Testis (tissue), 3 donors: ENCODE data around the gene EHMT1. TPM values are rescaled to one million over a fixed set of nuclear protein-coding genes. Genes with fewer than 3 reads are reported as not detected.

Experiments
- DNase-seq: peaks from one replicate; pipeline ENCODE4 v3.0.0-alpha.2; 2019
- H3K27ac ChIP-seq, 2 donors: fragments of 200-600 bp; sonication (generic); one replicate each; pipeline ENCODE4 v1.5.1; 2019
- H3K27me3 ChIP-seq: fragments of 200-600 bp; sonication (generic); one replicate; pipeline ENCODE4 v1.5.1; 2019
- H3K36me3 ChIP-seq: fragments of 200-600 bp; sonication (generic); one replicate; pipeline ENCODE4 v1.5.1; 2017; ENCODE audit warnings: low read depth; ENCODE audit errors: missing control alignments
- H3K4me1 ChIP-seq: fragments of 200-600 bp; sonication (generic); one replicate; pipeline ENCODE4 v1.5.1; 2019
- H3K4me3 ChIP-seq, 2 donors: fragments of 200-600 bp; sonication (generic); one replicate each; pipeline ENCODE4 v1.5.1; 2017 to 2019
- H3K9me3 ChIP-seq: fragments of 200-600 bp; sonication (generic); one replicate; pipeline ENCODE4 v1.5.1; 2017
- POLR2A ChIP-seq: fragments of 450-650 bp; IDR thresholded peaks from one replicate; pipeline ENCODE4 v1.6.1; 2017; ENCODE audit warnings: antibody characterized with exemption, mild to moderate bottlenecking, moderate library complexity
- WGBS, 2 donors: methylation state at CpG; one replicate each; pipeline ENCODE4 v1.1.5; 2018; 5-methylcytosine and 5-hydroxymethylcytosine counted together
- intact Hi-C: fragments of 100-400 bp; cut with DNase I; formaldehyde crosslinking; loops from one replicate; pipeline ENCODE4 v1.15.1; 2023; ENCODE audit warnings: low total_unique reads
- polyA plus RNA-seq: library from polyadenylated mRNA; stranded (reverse); fragments of 350-450 nt; fragmentation: Illumina TruSeq; extraction: RNeasy Lipid Tissue Mini Kit (QIAGEN cat#74804); gene quantifications from one replicate; pipeline ENCODE4 v1.2.3, GENCODE V29; 2014; ENCODE audit warnings: low read depth, low replicate concordance; ENCODE audit not compliant: insufficient read depth
- total RNA-seq, 2 donors: library from RNA; depleted of rRNA; stranded (reverse); fragments of >200 nt; gene quantifications; one replicate each; pipeline ENCODE4 v1.2.3, GENCODE V29; 2016
- TF ChIP-seq, protein P1 (sequence below), 3 experiments: fragments of 450-650 bp in 2 of 3; fragments of 200-600 bp in 1 of 3; sonication (generic) in 1 of 3; IDR thresholded peaks; one replicate each; pipeline ENCODE4 v1.5.1; 2016 to 2019; ENCODE audit warnings: antibody characterized with exemption in 3 of 3, mild to moderate bottlenecking in 2 of 3, moderate library complexity in 1 of 3

The EHMT1 gene
- total and polyA plus RNA-seq, 3 donors from 2014 or later = 116 to 207 (median 193) TPM

DNA sequence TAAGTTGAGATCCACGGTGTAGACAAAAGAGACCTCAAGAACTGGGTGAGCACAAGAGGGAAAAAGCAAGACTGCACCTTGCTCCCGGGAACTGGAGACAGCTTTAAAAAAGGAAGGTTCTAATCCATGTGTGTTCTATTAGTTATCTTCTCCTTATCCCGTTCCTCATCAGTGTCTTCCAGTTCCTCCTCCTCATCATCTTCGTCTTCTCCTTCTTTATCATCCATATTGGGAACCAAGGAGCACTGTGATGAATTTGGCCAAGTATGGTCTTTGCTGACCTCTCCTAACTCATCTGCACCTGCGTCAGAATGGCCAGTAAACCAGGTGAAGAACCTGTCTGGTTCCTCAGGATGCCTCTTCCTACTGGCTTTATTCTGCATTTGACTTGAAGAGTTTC, 22.1 kb downstream of the EHMT1 start:
- WGBS, 2 donors = 70 to 87% methylated on average over 5 of the region's 5 CpGs
- no peak for DNase-seq
- Histone ChIP-seq H3K4me3 (no peak overlapping the region), H3K27me3 (no peaks in the 10 kb centered on the region), H3K4me1 (peaks cover 24% of the 10 kb centered on the region), H3K27ac (peak overlapping the region; percentile 16 to 76), H3K36me3 (no peaks in the 10 kb centered on the region), H3K9me3 (no peaks in the 10 kb centered on the region)
- intact Hi-C loops = no loop called here
- no peak for TF ChIP-seq POLR2A
- TF ChIP-seq, protein P1, sequence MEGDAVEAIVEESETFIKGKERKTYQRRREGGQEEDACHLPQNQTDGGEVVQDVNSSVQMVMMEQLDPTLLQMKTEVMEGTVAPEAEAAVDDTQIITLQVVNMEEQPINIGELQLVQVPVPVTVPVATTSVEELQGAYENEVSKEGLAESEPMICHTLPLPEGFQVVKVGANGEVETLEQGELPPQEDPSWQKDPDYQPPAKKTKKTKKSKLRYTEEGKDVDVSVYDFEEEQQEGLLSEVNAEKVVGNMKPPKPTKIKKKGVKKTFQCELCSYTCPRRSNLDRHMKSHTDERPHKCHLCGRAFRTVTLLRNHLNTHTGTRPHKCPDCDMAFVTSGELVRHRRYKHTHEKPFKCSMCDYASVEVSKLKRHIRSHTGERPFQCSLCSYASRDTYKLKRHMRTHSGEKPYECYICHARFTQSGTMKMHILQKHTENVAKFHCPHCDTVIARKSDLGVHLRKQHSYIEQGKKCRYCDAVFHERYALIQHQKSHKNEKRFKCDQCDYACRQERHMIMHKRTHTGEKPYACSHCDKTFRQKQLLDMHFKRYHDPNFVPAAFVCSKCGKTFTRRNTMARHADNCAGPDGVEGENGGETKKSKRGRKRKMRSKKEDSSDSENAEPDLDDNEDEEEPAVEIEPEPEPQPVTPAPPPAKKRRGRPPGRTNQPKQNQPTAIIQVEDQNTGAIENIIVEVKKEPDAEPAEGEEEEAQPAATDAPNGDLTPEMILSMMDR (IDR thresholded peaks at IDR 0.05) = no peak

DNA sequence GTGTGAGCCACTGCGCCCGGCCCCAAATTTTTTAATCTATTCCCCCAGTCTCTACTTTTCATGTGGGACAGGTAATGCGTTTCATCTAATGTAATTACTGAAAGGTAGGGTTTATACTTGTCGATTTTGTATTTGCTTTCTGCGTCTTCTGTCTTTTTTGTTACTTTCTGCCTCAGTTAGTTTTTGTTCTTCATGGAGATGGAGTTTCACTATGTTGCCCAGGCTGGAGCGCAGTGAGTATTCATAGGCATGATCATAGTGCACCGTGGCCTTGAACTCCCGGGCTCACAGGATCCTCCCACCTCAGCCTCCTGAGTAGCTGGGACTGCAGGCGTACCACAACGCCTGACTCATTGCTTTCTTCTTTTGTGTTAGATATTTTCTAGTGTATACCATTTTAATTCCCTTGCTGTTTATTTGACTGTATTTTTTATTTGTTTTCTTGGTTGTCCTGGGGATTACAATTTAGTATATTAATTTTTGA, 23.4 kb downstream of the EHMT1 start:
- intact Hi-C loops = no loop called here
- no peak for TF ChIP-seq POLR2A
- TF ChIP-seq, protein P1 (IDR thresholded peaks at IDR 0.05) = no peak
- Histone ChIP-seq H3K9me3 (no peaks in the 10 kb centered on the region), H3K36me3 (no peaks in the 10 kb centered on the region), H3K4me3 (no peak overlapping the region), H3K27me3 (no peaks in the 10 kb centered on the region), H3K4me1 (peaks cover 24% of the 10 kb centered on the region), H3K27ac (peak overlapping the region in 1 of 2 donors; percentile 41)
- DNase-seq = peak; percentile 89
- WGBS, 2 donors = 57 to 74% methylated on average over 10 of the region's 10 CpGs

DNA sequence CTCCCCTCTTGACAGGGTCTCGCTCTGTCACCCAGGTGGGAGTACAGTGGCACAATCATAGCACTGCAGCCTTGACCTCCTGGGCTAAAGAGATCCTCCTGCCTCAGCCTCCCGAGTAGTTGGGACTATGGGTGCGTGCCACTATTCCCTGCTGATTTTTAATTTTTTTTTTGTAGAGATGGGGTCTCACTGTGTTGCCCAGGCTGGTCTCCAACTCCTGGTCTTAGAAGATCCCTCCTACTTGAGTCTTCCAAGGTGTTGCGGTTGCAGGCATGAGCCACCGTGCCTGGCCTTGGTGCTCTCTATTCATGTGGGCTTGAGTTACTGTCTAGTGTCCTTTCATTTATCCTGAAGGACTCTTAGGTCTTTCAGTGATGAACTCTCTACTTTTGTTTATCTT, 24.1 kb downstream of the EHMT1 start:
- TF ChIP-seq, protein P1 (IDR thresholded peaks at IDR 0.05) = no peak
- no peak for TF ChIP-seq POLR2A
- Histone ChIP-seq H3K4me3 (no peak overlapping the region), H3K4me1 (peaks cover 24% of the 10 kb centered on the region), H3K27me3 (no peaks in the 10 kb centered on the region), H3K36me3 (no peaks in the 10 kb centered on the region), H3K27ac (peak overlapping the region in 1 of 2 donors; percentile 35), H3K9me3 (no peaks in the 10 kb centered on the region)
- intact Hi-C loops = no loop called here
- DNase-seq = no peak
- WGBS, 2 donors = 73 to 85% methylated on average over 5 of the region's 5 CpGs

DNA sequence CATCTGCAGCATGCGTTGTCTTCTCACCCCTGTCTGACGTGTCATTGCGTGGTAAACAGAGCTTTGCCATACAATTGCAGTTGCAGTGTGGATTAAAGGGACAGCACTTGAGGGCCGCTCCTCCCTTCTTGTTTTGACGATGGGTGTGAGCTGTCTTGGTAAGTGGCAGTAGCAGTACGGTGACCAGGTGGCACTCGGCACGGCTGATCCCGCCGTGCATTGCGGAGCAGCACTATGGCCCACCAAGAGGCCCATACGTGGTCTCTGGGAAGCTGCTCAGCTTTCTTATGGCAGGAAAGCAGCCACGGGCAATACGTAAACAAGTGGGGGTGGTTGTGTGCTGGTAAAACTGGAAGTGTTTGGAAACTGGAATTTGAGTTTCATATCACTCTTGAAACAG, 25.1 kb downstream of the EHMT1 start:
- intact Hi-C loops = no loop called here
- DNase-seq = no peak

DNA sequence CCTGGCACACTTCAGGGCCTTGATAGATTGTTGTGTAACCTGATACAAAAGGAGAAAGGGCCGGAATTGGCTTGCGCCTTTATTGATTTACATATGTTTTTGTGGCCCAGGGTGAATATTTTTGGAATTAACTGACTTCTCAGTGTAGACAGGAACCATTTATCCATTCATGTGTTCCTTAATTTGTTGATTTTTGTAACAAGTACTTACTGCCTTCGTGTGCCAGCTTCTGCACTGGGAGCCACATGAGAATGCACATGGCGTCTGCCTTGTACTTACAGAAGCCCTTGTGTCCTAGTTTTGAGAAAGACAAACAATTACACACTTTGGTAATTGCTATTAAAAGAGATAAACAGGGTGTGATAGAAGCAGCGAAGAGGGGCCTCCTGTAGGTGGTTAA, 26.4 kb downstream of the EHMT1 start:
- no peak for DNase-seq
- peaks cover 15% of the 10 kb centered on the region for H3K4me1 ChIP-seq
- intact Hi-C loops = no loop called here
- WGBS, 2 donors = 65 to 86% methylated on average over 5 of the region's 5 CpGs
- H3K27ac ChIP-seq = peak overlapping the region in 1 of 2 donors; percentile 21
- no peaks in the 10 kb centered on the region for H3K9me3 ChIP-seq
- no peaks in the 10 kb centered on the region for H3K27me3 ChIP-seq
- H3K36me3 ChIP-seq = no peaks in the 10 kb centered on the region
- H3K4me3 ChIP-seq = no peak overlapping the region
- no peak for TF ChIP-seq POLR2A
- TF ChIP-seq, protein P1 (IDR thresholded peaks at IDR 0.05) = no peak

More for the DNA sequence above, 25.1 kb downstream of the EHMT1 start:
- no peaks in the 10 kb centered on the region for H3K36me3 ChIP-seq
- no peak overlapping the region for H3K27ac ChIP-seq
- 87 to 92% methylated on average over 14 of the region's 14 CpGs for WGBS, 2 donors
- TF ChIP-seq, protein P1 (IDR thresholded peaks at IDR 0.05) = no peak
- no peak for TF ChIP-seq POLR2A
- no peak overlapping the region for H3K4me3 ChIP-seq
- H3K4me1 ChIP-seq = peaks cover 24% of the 10 kb centered on the region
- no peaks in the 10 kb centered on the region for H3K9me3 ChIP-seq
- no peaks in the 10 kb centered on the region for H3K27me3 ChIP-seq
